Measurements from ENCODE around the gene ASB13. TPM values are rescaled to one million over a fixed set of nuclear protein-coding genes. Genes with fewer than 3 reads are reported as not detected.
"Not testable (repeated sequence)": the region's sequence is repeated elsewhere in the genome, so short reads cannot be mapped to it uniquely, and the experiment has no call there.

ASB13 gene
- polyA plus RNA-seq, 1 donor, result 12.2 TPM

GRCh38 chr10:5623081-5623748 is 43.2 kb downstream of the ASB13 start:
- DNase-seq (ENCODE audit: low read depth), result no peak

GRCh38 chr10:5622186-5622960 is 44.0 kb downstream of the ASB13 start:
- no peak for DNase-seq (ENCODE audit: low read depth)

GRCh38 chr10:5621371-5621770 is 45.0 kb downstream of the ASB13 start:
- not testable (repeated sequence) for DNase-seq (ENCODE audit: low read depth)

- no peak for DNase-seq (ENCODE audit: low read depth)
These were observed 45.4 kb downstream of the ASB13 start for GRCh38 chr10:5620966-5621365.

GRCh38 chr10:5620223-5620721 is 46.1 kb downstream of the ASB13 start:
- DNase-seq (ENCODE audit: low read depth), result no peak

- no peak for DNase-seq (ENCODE audit: low read depth)
These were observed 46.8 kb downstream of the ASB13 start for GRCh38 chr10:5619362-5620211.

GRCh38 chr10:5618829-5619228 is 47.6 kb downstream of the ASB13 start:
- no peak for DNase-seq (ENCODE audit: low read depth)

GRCh38 chr10:5618042-5618441 is 48.4 kb downstream of the ASB13 start:
- DNase-seq (ENCODE audit: low read depth), result no peak

GRCh38 chr10:5617521-5617920 is 48.9 kb downstream of the ASB13 start:
- no peak for DNase-seq (ENCODE audit: low read depth)

GRCh38 chr10:5616836-5617235 is 49.6 kb downstream of the ASB13 start:
- peak; percentile 72 for DNase-seq (ENCODE audit: low read depth)

GRCh38 chr10:5616046-5616445 is 50.3 kb downstream of the ASB13 start:
- no peak for DNase-seq (ENCODE audit: low read depth)

- no peak for DNase-seq (ENCODE audit: low read depth)
These were observed 51.1 kb downstream of the ASB13 start for GRCh38 chr10:5615316-5615715.

GRCh38 chr10:5614155-5614721 is 52.2 kb downstream of the ASB13 start:
- DNase-seq (ENCODE audit: low read depth), result no peak

- DNase-seq (ENCODE audit: low read depth), result no peak
These were observed 52.8 kb downstream of the ASB13 start for GRCh38 chr10:5613481-5614154.

GRCh38 chr10:5611899-5612680 is 54.3 kb downstream of the ASB13 start:
- no peak for DNase-seq (ENCODE audit: low read depth)

GRCh38 chr10:5609952-5610616 is 56.3 kb downstream of the ASB13 start:
- no peak for DNase-seq (ENCODE audit: low read depth)

GRCh38 chr10:5608608-5609220 is 57.7 kb downstream of the ASB13 start:
- DNase-seq (ENCODE audit: low read depth), result no peak

- DNase-seq (ENCODE audit: low read depth), result no peak
These were observed 58.8 kb downstream of the ASB13 start for GRCh38 chr10:5607594-5607993.

GRCh38 chr10:5606864-5607263 is 59.5 kb downstream of the ASB13 start:
- DNase-seq (ENCODE audit: low read depth), result no peak

All from forelimb muscle (tissue), 1 donor.